Measurements from ENCODE around the gene LHFPL5.
A peak's percentile ranks its signal among the peaks of the same experiment; 100 is the strongest.

The LHFPL5 gene

DNA sequence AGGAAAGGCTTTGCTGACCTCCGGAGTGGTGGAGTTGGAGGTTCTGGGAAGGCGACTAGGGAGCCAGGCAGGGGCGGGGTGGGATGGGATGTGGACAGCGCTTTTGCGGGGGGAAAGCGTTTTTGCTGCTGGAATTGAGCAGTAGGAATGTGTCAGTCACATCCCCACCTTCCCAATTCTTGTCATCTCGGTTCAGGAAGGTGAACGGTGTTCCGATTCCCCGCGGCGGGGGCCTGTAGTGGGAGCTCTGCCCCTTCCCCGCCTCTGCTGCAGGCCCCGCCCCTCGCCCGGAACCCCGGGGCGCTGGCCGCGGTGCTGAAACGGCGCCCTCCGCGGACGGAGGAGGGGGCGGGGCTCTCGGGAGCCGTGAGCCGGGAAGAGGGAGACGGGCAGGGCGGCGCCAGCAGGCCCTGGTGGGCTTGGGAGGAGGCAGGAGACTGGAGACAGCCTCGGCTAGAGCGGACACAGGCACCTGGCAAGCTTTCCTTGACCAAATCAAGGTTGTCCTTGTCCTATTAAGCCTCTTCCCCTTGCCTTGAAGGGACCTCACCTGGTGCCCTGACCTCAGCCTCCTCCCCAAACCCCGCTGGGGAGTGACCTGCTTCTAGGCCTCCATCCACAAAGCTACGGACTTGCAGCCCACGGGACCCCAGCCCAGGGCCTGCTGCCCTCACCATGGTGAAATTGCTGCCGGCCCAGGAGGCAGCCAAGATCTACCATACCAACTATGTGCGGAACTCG lies at the start of gene LHFPL5:
Gene LHFPL5, plus strand, starts transcription at position 357 of the 741 bp plus-strand sequence. Its CDS starts 319 bp downstream, at position 676.
- no peaks in the 10 kb centered on the region for H3K27me3 ChIP-seq (ENCODE audit: insufficient read depth, poor library complexity, severe bottlenecking)
- no peaks in the 10 kb centered on the region for H3K9me3 ChIP-seq (ENCODE audit: severe bottlenecking)
- H3K36me3 ChIP-seq (ENCODE audit: low read depth), result no peaks in the 10 kb centered on the region
- no peak within 1 kb of the TSS for H3K27ac ChIP-seq (ENCODE audit: poor library complexity, severe bottlenecking)
- peaks cover 17% of the 10 kb centered on the region for H3K4me1 ChIP-seq (ENCODE audit: insufficient read depth, poor library complexity, severe bottlenecking)
- ATAC-seq (ENCODE audit: low read depth) (peak; percentile 74), DNase-seq (ENCODE audit: low spot score) (no peak)
- TF ChIP-seq, protein P1, sequence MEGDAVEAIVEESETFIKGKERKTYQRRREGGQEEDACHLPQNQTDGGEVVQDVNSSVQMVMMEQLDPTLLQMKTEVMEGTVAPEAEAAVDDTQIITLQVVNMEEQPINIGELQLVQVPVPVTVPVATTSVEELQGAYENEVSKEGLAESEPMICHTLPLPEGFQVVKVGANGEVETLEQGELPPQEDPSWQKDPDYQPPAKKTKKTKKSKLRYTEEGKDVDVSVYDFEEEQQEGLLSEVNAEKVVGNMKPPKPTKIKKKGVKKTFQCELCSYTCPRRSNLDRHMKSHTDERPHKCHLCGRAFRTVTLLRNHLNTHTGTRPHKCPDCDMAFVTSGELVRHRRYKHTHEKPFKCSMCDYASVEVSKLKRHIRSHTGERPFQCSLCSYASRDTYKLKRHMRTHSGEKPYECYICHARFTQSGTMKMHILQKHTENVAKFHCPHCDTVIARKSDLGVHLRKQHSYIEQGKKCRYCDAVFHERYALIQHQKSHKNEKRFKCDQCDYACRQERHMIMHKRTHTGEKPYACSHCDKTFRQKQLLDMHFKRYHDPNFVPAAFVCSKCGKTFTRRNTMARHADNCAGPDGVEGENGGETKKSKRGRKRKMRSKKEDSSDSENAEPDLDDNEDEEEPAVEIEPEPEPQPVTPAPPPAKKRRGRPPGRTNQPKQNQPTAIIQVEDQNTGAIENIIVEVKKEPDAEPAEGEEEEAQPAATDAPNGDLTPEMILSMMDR (IDR thresholded peaks at IDR 0.05; ENCODE audit: poor library complexity, severe bottlenecking), result no peak
- H3K4me3 ChIP-seq (ENCODE audit: severe bottlenecking), result no peak within 1 kb of the TSS

GRCh38 chr6:35757456-35758123 lies 47.6 kb upstream of the LHFPL5 start:
- Histone ChIP-seq H3K9me3 (ENCODE audit: severe bottlenecking) (no peaks in the 10 kb centered on the region), H3K4me1 (ENCODE audit: insufficient read depth, poor library complexity, severe bottlenecking) (no peaks in the 10 kb centered on the region), H3K27ac (ENCODE audit: poor library complexity, severe bottlenecking) (no peak overlapping the region), H3K36me3 (ENCODE audit: low read depth) (no peaks in the 10 kb centered on the region), H3K4me3 (ENCODE audit: severe bottlenecking) (no peak overlapping the region), H3K27me3 (ENCODE audit: insufficient read depth, poor library complexity, severe bottlenecking) (no peaks in the 10 kb centered on the region)
- TF ChIP-seq, protein P1 (IDR thresholded peaks at IDR 0.05; ENCODE audit: poor library complexity, severe bottlenecking), result peak; percentile 41
- ATAC-seq (ENCODE audit: low read depth) (0 out of 3 replicates have a peak, but pooled peaks have one; percentile 31), DNase-seq (ENCODE audit: low spot score) (no peak)

DNA sequence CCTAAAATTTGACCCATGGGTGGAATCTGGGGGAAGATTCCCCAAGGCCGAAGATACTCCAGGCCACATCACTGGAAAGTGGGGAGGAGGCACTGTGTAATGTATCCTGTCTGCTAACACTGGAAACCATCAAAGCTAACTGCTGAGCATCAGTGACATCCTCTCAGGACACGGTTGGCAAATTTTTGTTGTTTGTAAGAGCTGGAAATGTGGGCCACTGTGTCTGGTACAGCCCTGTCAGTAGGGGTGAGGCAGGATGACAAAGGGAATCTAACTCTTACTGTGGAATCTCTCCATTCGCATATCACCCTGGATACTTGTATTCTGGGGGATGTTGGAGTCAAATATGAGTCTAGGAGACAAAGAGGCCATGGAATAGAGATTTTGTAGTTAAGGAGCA lies 45.7 kb upstream of the LHFPL5 start:
- no peaks in the 10 kb centered on the region for H3K27me3 ChIP-seq (ENCODE audit: insufficient read depth, poor library complexity, severe bottlenecking)
- no peak overlapping the region for H3K4me3 ChIP-seq (ENCODE audit: severe bottlenecking)
- no peaks in the 10 kb centered on the region for H3K4me1 ChIP-seq (ENCODE audit: insufficient read depth, poor library complexity, severe bottlenecking)
- DNase-seq (ENCODE audit: low spot score) (no peak), ATAC-seq (ENCODE audit: low read depth) (no peak)
- H3K9me3 ChIP-seq (ENCODE audit: severe bottlenecking), result no peaks in the 10 kb centered on the region
- no peaks in the 10 kb centered on the region for H3K36me3 ChIP-seq (ENCODE audit: low read depth)
- TF ChIP-seq, protein P1 (IDR thresholded peaks at IDR 0.05; ENCODE audit: poor library complexity, severe bottlenecking), result no peak
- H3K27ac ChIP-seq (ENCODE audit: poor library complexity, severe bottlenecking), result no peak overlapping the region

- Histone ChIP-seq H3K27ac (ENCODE audit: poor library complexity, severe bottlenecking) (no peak overlapping the region), H3K36me3 (ENCODE audit: low read depth) (no peaks in the 10 kb centered on the region), H3K4me1 (ENCODE audit: insufficient read depth, poor library complexity, severe bottlenecking) (no peaks in the 10 kb centered on the region), H3K27me3 (ENCODE audit: insufficient read depth, poor library complexity, severe bottlenecking) (no peaks in the 10 kb centered on the region), H3K4me3 (ENCODE audit: severe bottlenecking) (no peak overlapping the region), H3K9me3 (ENCODE audit: severe bottlenecking) (no peaks in the 10 kb centered on the region)
- TF ChIP-seq, protein P1 (IDR thresholded peaks at IDR 0.05; ENCODE audit: poor library complexity, severe bottlenecking), result no peak
- no peak for DNase-seq (ENCODE audit: low spot score)
- no peak for ATAC-seq (ENCODE audit: low read depth)
Observed at GRCh38 chr6:35765739-35766138, 39.4 kb upstream of the LHFPL5 start.

GRCh38 chr6:35769211-35769610 lies 35.9 kb upstream of the LHFPL5 start:
- H3K9me3 ChIP-seq (ENCODE audit: severe bottlenecking), result no peaks in the 10 kb centered on the region
- H3K27ac ChIP-seq (ENCODE audit: poor library complexity, severe bottlenecking), result no peak overlapping the region
- no peak overlapping the region for H3K4me3 ChIP-seq (ENCODE audit: severe bottlenecking)
- H3K27me3 ChIP-seq (ENCODE audit: insufficient read depth, poor library complexity, severe bottlenecking), result no peaks in the 10 kb centered on the region
- no peaks in the 10 kb centered on the region for H3K4me1 ChIP-seq (ENCODE audit: insufficient read depth, poor library complexity, severe bottlenecking)
- TF ChIP-seq, protein P1 (IDR thresholded peaks at IDR 0.05; ENCODE audit: poor library complexity, severe bottlenecking), result no peak
- ATAC-seq (ENCODE audit: low read depth), result no peak
- DNase-seq (ENCODE audit: low spot score), result no peak
- H3K36me3 ChIP-seq (ENCODE audit: low read depth), result no peaks in the 10 kb centered on the region
